ENCODE measurements around the gene RNPS1.

GRCh38 chr16:2233046-2233775 is 34.7 kb downstream of the RNPS1 start:
- TF ChIP-seq, protein P1, sequence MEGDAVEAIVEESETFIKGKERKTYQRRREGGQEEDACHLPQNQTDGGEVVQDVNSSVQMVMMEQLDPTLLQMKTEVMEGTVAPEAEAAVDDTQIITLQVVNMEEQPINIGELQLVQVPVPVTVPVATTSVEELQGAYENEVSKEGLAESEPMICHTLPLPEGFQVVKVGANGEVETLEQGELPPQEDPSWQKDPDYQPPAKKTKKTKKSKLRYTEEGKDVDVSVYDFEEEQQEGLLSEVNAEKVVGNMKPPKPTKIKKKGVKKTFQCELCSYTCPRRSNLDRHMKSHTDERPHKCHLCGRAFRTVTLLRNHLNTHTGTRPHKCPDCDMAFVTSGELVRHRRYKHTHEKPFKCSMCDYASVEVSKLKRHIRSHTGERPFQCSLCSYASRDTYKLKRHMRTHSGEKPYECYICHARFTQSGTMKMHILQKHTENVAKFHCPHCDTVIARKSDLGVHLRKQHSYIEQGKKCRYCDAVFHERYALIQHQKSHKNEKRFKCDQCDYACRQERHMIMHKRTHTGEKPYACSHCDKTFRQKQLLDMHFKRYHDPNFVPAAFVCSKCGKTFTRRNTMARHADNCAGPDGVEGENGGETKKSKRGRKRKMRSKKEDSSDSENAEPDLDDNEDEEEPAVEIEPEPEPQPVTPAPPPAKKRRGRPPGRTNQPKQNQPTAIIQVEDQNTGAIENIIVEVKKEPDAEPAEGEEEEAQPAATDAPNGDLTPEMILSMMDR (conservative IDR thresholded peaks at IDR 0.05 in 1 of 2, IDR thresholded peaks at IDR 0.05 in 1 of 2; ENCODE audit: extremely low read depth in 1 of 2, insufficient read depth in 1 of 2, low read depth in 1 of 2, low read length in 2 of 2): no peak
- no peak for TF ChIP-seq EZH2 (IDR thresholded peaks at IDR 0.05; ENCODE audit: borderline replicate concordance, low read length)

All from mammary epithelial cell (primary cell).